ENCODE results near the gene CASP2.

- TF ChIP-seq CTCF (conservative IDR thresholded peaks at IDR 0.05; ENCODE audit: low read length) (no peak), EZH2phosphoT487 (IDR thresholded peaks at IDR 0.05; ENCODE audit: borderline replicate concordance) (no peak)
Measured at GRCh38 chr7:143282124-143282523, 6.0 kb upstream of the CASP2 start.
